GM18517 (cell line): ENCODE results near the gene FNDC3A.
"Not testable (repeated sequence)": the region's sequence is repeated elsewhere in the genome, so short reads cannot be mapped to it uniquely, and the experiment has no call there.

Experiments used
- ATAC-seq: cut with Tn5 transposase; IDR thresholded peaks from one replicate; pipeline ENCODE4 v1.9.1; 2021; ENCODE audit warnings: mild to moderate bottlenecking, moderate library complexity; ENCODE audit not compliant: unreplicated experiment

Gene FNDC3A

GRCh38 chr13:49040872-49041271, 65.2 kb downstream of the FNDC3A start:
- ATAC-seq: no peak

- ATAC-seq: no peak
These were observed 66.8 kb downstream of the FNDC3A start for GRCh38 chr13:49042476-49042875.

- no peak for ATAC-seq
These were observed 68.3 kb downstream of the FNDC3A start for GRCh38 chr13:49044008-49044407.

- no peak for ATAC-seq
These were observed 69.1 kb downstream of the FNDC3A start for GRCh38 chr13:49044836-49045235.

- ATAC-seq: no peak
These were observed 70.3 kb downstream of the FNDC3A start for GRCh38 chr13:49046002-49046401.

GRCh38 chr13:49046519-49046918, 70.8 kb downstream of the FNDC3A start:
- ATAC-seq: no peak

GRCh38 chr13:49052813-49053212, 77.1 kb downstream of the FNDC3A start:
- no peak for ATAC-seq

- ATAC-seq: no peak
These were observed 77.5 kb downstream of the FNDC3A start for GRCh38 chr13:49053215-49053614.

GRCh38 chr13:49053906-49054305, 78.2 kb downstream of the FNDC3A start:
- no peak for ATAC-seq

GRCh38 chr13:49055021-49055420, 79.3 kb downstream of the FNDC3A start:
- ATAC-seq: no peak

- no peak for ATAC-seq
These were observed 81.5 kb downstream of the FNDC3A start for GRCh38 chr13:49057176-49057575.

- no peak for ATAC-seq
These were observed 83.0 kb downstream of the FNDC3A start for GRCh38 chr13:49058761-49059160.

- ATAC-seq: no peak
These were observed 85.1 kb downstream of the FNDC3A start for GRCh38 chr13:49060678-49061387.

- not testable (repeated sequence) for ATAC-seq
These were observed 85.7 kb downstream of the FNDC3A start for GRCh38 chr13:49061388-49061752.

- ATAC-seq: no peak
These were observed 86.7 kb downstream of the FNDC3A start for GRCh38 chr13:49062297-49062896.

- no peak for ATAC-seq
These were observed 87.3 kb downstream of the FNDC3A start for GRCh38 chr13:49063011-49063410.

GRCh38 chr13:49063497-49063896, 87.8 kb downstream of the FNDC3A start:
- no peak for ATAC-seq

GRCh38 chr13:49064476-49064875, 88.8 kb downstream of the FNDC3A start:
- ATAC-seq: no peak

GRCh38 chr13:49066856-49067255, 91.1 kb downstream of the FNDC3A start:
- ATAC-seq: no peak

- ATAC-seq: not testable (repeated sequence)
These were observed 92.8 kb downstream of the FNDC3A start for GRCh38 chr13:49068498-49068897.

GRCh38 chr13:49070021-49070420, 94.3 kb downstream of the FNDC3A start:
- ATAC-seq: not testable (repeated sequence)

- ATAC-seq: no peak
These were observed 95.7 kb downstream of the FNDC3A start for GRCh38 chr13:49071341-49071937.
